Small intestine (tissue), 7 donors: ENCODE measurements around the gene CCDC7. TPM values are rescaled to one million over a fixed set of nuclear protein-coding genes. Genes with fewer than 3 reads are reported as not detected.
"Not testable (repeated sequence)": the region's sequence is repeated elsewhere in the genome, so short reads cannot be mapped to it uniquely, and the experiment has no call there.

Experiments
- DNase-seq, 2 donors: peaks; one replicate each; pipeline versions ENCODE4 v3.0.0 to v3.0.0-alpha.2; 2013
- FAIRE-seq: peaks from 2 replicates; lab custom pipeline; 2012; peaks lifted over from hg19 to GRCh38; lab: Jason Lieb, UNC
- H3K27ac ChIP-seq, 3 donors: one replicate each; pipeline ENCODE4 v1.5.1; 2013; ENCODE audit warnings: low read length in 2 of 3, mild to moderate bottlenecking in 2 of 3, control low read depth in 1 of 3, inconsistent platforms in 1 of 3, low read depth in 1 of 3, moderate library complexity in 1 of 3
- H3K27me3 ChIP-seq, 3 donors: one replicate each; pipeline ENCODE4 v1.6.1; 2013; ENCODE audit warnings: low read length in 3 of 3, inconsistent platforms in 1 of 3; ENCODE audit not compliant: control insufficient read depth in 3 of 3, insufficient read depth in 3 of 3
- H3K36me3 ChIP-seq, 3 donors: one replicate each; pipeline ENCODE4 v1.6.1; 2013; ENCODE audit warnings: low read length in 3 of 3, inconsistent platforms in 1 of 3, low read depth in 1 of 3, mild to moderate bottlenecking in 1 of 3, moderate library complexity in 1 of 3; ENCODE audit not compliant: control insufficient read depth in 3 of 3, insufficient read depth in 2 of 3
- H3K4me1 ChIP-seq, 3 donors: one replicate each; pipeline ENCODE4 v1.6.1; 2013; ENCODE audit warnings: low read length in 2 of 3, inconsistent platforms in 1 of 3, low read depth in 1 of 3, mild to moderate bottlenecking in 1 of 3, moderate library complexity in 1 of 3; ENCODE audit not compliant: control insufficient read depth in 3 of 3, insufficient read depth in 2 of 3
- H3K4me3 ChIP-seq, 3 donors: one replicate each; pipeline ENCODE4 v1.5.1; 2013; ENCODE audit warnings: low read length in 3 of 3, control low read depth in 1 of 3, inconsistent platforms in 1 of 3, low read depth in 1 of 3, mild to moderate bottlenecking in 1 of 3, moderate library complexity in 1 of 3
- H3K9me3 ChIP-seq, 2 donors: one replicate each; pipeline ENCODE4 v1.6.1; 2013; ENCODE audit warnings: low read depth in 1 of 2, low read length in 1 of 2; ENCODE audit not compliant: control insufficient read depth in 2 of 2, insufficient read depth in 1 of 2
- WGBS, 3 donors: extraction: QIAGEN DNeasy Blood & Tissue Kit; methylation state at CpG; one replicate each; pipeline ENCODE4 v1.1.7; 2013; 5-methylcytosine and 5-hydroxymethylcytosine counted together
- polyA plus RNA-seq, 4 donors: library from polyadenylated mRNA; stranded (reverse) in 3 of 4; unstranded in 1 of 4; fragments of 200-250 nt in 3 of 4; fragments of 120-200 nt in 1 of 4; gene quantifications; one replicate each; pipeline versions ENCODE4 v1.2.1 to v1.2.3, GENCODE V29; 2013
- donor health status: healthy with polysubstance abuse.
- donor health status: control.
- donor health status: control.
- donor health status: Bipolar disorder and iron deficiency.
- donor health status: healthy.

Gene CCDC7
- polyA plus RNA-seq, 4 donors, result 0.54 to 2.0 (median 1.2) TPM

- no peaks in the 10 kb centered on the region for H3K27me3 ChIP-seq
- no peaks in the 10 kb centered on the region for H3K36me3 ChIP-seq
- no peak overlapping the region for H3K4me3 ChIP-seq
- H3K4me1 ChIP-seq, result no peaks in the 10 kb centered on the region
- H3K27ac ChIP-seq, result no peak overlapping the region
- H3K9me3 ChIP-seq, result peaks cover 0 to 14% of the 10 kb centered on the region in 2 donors
- DNase-seq (no peak), FAIRE-seq (no peak)
- WGBS, 3 donors, result 75 to 90% (median 83%) methylated on average over 1 of the region's 1 CpG
Observed at GRCh38 chr10:32773105-32773504, 327.2 kb downstream of the CCDC7 start.

- no peaks in the 10 kb centered on the region for H3K4me1 ChIP-seq
- DNase-seq, result no peak
- H3K27me3 ChIP-seq, result no peaks in the 10 kb centered on the region
- H3K9me3 ChIP-seq, result peaks cover 0 to 20% of the 10 kb centered on the region in 2 donors
- 89 to 93% (median 89%) methylated on average over 4 of the region's 4 CpGs for WGBS, 3 donors
- no peak overlapping the region for H3K27ac ChIP-seq
- H3K36me3 ChIP-seq, result no peaks in the 10 kb centered on the region
- no peak overlapping the region for H3K4me3 ChIP-seq
- FAIRE-seq, result no peak
Observed at GRCh38 chr10:32786968-32787367, 341.0 kb downstream of the CCDC7 start.

GRCh38 chr10:32787690-32788284, 341.8 kb downstream of the CCDC7 start:
- H3K9me3 ChIP-seq, result peaks cover 0 to 20% of the 10 kb centered on the region in 2 donors
- no peaks in the 10 kb centered on the region for H3K4me1 ChIP-seq
- DNase-seq (no peak), FAIRE-seq (no peak)
- WGBS, 3 donors, result 91 to 93% (median 92%) methylated on average over 3 of the region's 3 CpGs
- H3K27ac ChIP-seq, result no peak overlapping the region
- no peak overlapping the region for H3K4me3 ChIP-seq
- no peaks in the 10 kb centered on the region for H3K36me3 ChIP-seq
- no peaks in the 10 kb centered on the region for H3K27me3 ChIP-seq

GRCh38 chr10:32788359-32788758, 342.4 kb downstream of the CCDC7 start:
- no peak for FAIRE-seq
- DNase-seq, result peak in 1 of 2 donors; percentile 43
- Histone ChIP-seq H3K4me1 (no peaks in the 10 kb centered on the region), H3K27ac (no peak overlapping the region), H3K36me3 (no peaks in the 10 kb centered on the region), H3K27me3 (no peaks in the 10 kb centered on the region), H3K9me3 (peaks cover 0 to 20% of the 10 kb centered on the region in 2 donors), H3K4me3 (no peak overlapping the region)

- no peak for DNase-seq
- H3K27ac ChIP-seq, result no peak overlapping the region
- no peaks in the 10 kb centered on the region for H3K27me3 ChIP-seq
- FAIRE-seq, result no peak
- no peak overlapping the region for H3K4me3 ChIP-seq
- H3K36me3 ChIP-seq, result no peaks in the 10 kb centered on the region
- H3K4me1 ChIP-seq, result no peaks in the 10 kb centered on the region
- WGBS, 3 donors, result 91 to 100% (median 96%) methylated on average over 1 of the region's 1 CpG
- peaks cover 0 to 20% of the 10 kb centered on the region in 2 donors for H3K9me3 ChIP-seq
Observed at GRCh38 chr10:32790483-32790882, 344.5 kb downstream of the CCDC7 start.

- Histone ChIP-seq H3K4me1 (no peaks in the 10 kb centered on the region), H3K36me3 (no peaks in the 10 kb centered on the region), H3K9me3 (peaks cover 0 to 9% of the 10 kb centered on the region in 2 donors), H3K27ac (no peak overlapping the region), H3K27me3 (no peaks in the 10 kb centered on the region), H3K4me3 (no peak overlapping the region)
- no peak for DNase-seq
- FAIRE-seq, result no peak
Observed at GRCh38 chr10:32793033-32793432, 347.1 kb downstream of the CCDC7 start.

GRCh38 chr10:32795598-32796183, 349.8 kb downstream of the CCDC7 start:
- no peak for FAIRE-seq

GRCh38 chr10:32797393-32797792, 351.5 kb downstream of the CCDC7 start:
- FAIRE-seq, DNase-seq, H3K27ac ChIP-seq, H3K9me3 ChIP-seq, H3K4me3 ChIP-seq, H3K4me1 ChIP-seq, H3K36me3 ChIP-seq, H3K27me3 ChIP-seq: not testable (repeated sequence)
- 49 to 87% (median 65%) methylated on average over 3 of the region's 3 CpGs for WGBS, 3 donors

More at GRCh38 chr10:32795598-32796183, 349.8 kb downstream of the CCDC7 start:
- DNase-seq, result peak; percentile 22 to 41
- 49 to 66% (median 52%) methylated on average over 2 of the region's 2 CpGs for WGBS, 3 donors
- Histone ChIP-seq H3K4me1 (no peaks in the 10 kb centered on the region), H3K9me3 (no peaks in the 10 kb centered on the region), H3K27me3 (no peaks in the 10 kb centered on the region), H3K27ac (no peak overlapping the region), H3K4me3 (no peak overlapping the region), H3K36me3 (no peaks in the 10 kb centered on the region)

GRCh38 chr10:32846974-32847373, 401.0 kb downstream of the CCDC7 start:
- WGBS, 3 donors, result 90 to 92% (median 90%) methylated on average over 4 of the region's 4 CpGs
- H3K27me3 ChIP-seq, result no peaks in the 10 kb centered on the region
- no peaks in the 10 kb centered on the region for H3K36me3 ChIP-seq
- H3K27ac ChIP-seq, result no peak overlapping the region
- H3K4me3 ChIP-seq, result no peak overlapping the region
- H3K4me1 ChIP-seq, result no peaks in the 10 kb centered on the region
- FAIRE-seq (no peak), DNase-seq (no peak)
- no peaks in the 10 kb centered on the region for H3K9me3 ChIP-seq
